Right renal pelvis (tissue), 4 donors: ENCODE results near the gene TSTD2. TPM values are rescaled to one million over a fixed set of nuclear protein-coding genes. Genes with fewer than 3 reads are reported as not detected.

Experiments used
- DNase-seq, 4 donors: peaks; one replicate each; pipeline ENCODE4 v3.0.0-alpha.2; 2013; ENCODE audit warnings: low read depth in 4 of 4, low spot score in 3 of 4, missing footprints in 1 of 4
- polyA plus RNA-seq, 4 donors: library from polyadenylated mRNA; unstranded; fragments of 120-200 nt; gene quantifications; one replicate each; pipeline ENCODE4 v1.2.1, GENCODE V29; 2013; ENCODE audit not compliant: insufficient read length in 4 of 4

Gene TSTD2
- polyA plus RNA-seq, 4 donors = 26.6 to 34.5 (median 33.3) TPM

DNA sequence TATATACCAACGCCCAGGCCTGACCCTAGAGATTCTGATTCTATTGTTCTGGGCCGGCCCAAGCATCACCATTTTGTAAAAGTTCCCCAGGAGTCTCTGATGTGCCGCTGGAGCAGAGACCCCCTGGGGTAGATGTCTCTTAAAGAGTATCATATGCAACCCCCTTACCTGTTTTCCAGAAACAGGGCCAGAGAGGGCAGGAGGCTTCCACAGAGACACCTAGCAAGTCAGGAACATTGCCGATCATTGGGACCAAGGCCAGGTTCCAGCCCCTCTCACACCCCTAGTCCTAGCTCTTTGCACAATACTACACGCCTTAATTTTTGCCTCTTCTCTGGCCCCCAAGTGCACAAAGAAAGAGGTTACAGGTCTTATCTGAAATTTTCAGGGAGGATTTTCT, 67.9 kb downstream of the TSTD2 start:
- DNase-seq = no peak

GRCh38 chr9:97564291-97565175, 68.6 kb downstream of the TSTD2 start:
- no peak for DNase-seq

- no peak for DNase-seq
Measured at GRCh38 chr9:97563458-97564135, 69.6 kb downstream of the TSTD2 start.

GRCh38 chr9:97562542-97562941, 70.6 kb downstream of the TSTD2 start:
- no peak for DNase-seq

- no peak for DNase-seq
Measured at GRCh38 chr9:97561501-97561900, 71.7 kb downstream of the TSTD2 start.

GRCh38 chr9:97560851-97561250, 72.3 kb downstream of the TSTD2 start:
- DNase-seq = no peak

DNA sequence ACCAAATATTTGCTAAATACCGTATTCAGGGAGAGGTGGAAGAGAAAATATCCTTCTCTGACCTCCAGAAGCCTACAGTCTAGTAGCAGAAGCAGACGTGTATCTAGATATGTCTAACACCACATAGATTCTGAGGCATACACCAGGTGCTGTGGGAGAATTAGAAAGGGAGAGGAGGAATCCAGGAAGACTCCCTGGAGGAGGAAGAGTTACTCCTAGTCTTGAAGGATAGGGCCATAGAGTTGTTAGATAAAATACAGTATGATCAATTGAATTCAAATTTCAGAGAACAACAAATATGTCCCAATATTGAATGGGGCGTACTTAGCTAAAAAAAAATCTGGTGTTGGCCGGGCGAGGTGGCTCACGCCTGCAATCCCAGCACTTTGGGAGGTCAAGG, 73.0 kb downstream of the TSTD2 start:
- no peak for DNase-seq

DNA sequence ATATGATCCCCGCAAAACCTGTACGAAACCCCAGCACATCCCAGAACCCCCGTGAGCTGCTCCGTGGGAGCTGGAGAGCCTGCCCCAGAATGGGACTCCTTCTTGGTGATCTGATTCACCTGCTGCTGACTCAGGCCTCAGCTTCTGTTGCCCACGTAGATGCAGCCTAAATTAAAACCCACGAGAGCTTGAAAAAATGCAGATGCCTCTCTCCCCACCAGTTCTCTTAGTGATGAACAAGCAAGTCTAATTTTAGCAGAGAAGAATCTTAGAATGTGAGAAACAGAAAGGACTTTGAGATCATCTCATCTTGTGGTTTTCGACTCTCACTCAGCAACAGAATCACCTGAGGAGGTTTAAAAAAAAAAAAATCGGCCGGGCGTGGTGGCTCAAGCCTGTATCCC, 74.1 kb downstream of the TSTD2 start:
- no peak for DNase-seq

GRCh38 chr9:97558701-97559101, 74.5 kb downstream of the TSTD2 start:
- DNase-seq = no peak

- no peak for DNase-seq
Measured at GRCh38 chr9:97557606-97558095, 75.5 kb downstream of the TSTD2 start.

DNA sequence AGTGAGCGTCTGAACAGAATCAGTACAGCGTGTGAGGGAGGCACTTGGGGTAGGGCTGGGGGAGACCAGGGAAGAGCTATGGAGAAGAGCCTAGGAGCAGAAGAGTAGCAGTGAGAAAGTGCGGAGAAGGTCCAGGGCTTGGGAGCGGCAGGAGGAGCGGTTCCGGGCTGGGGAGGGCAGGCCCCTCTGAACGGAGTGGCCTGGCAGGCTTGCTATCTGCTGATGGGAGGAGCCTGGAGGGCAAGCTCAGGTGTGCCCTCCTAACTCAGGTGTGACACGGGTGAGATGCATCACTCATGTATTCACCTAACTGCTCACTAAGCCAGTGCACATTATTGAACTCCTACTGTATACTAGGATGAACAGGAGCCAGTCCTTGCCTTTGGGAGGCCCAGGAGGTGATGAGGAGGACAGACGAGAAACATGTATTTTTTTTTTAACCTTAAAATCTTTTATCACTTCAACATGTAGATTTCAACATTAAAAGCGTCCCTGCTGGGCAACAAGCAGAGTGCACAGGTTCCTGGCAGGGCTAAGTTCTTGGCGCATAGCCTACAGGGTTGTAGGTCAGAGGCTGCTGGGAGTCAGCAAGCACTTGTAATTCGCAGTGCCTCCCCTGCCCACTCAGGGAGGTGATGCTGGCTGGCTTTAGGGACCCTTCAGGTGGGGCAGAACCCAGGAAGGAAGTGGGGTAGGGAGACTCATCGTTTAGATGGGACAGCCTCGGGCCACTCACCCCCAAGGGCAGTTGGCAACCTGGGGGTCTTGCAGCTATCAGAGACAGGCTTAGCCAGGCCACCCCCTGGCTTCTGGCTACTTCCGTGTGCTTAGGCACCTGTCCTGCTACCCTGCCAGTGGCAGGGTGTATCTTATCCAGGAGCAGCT, 76.2 kb downstream of the TSTD2 start:
- DNase-seq = no peak

DNA sequence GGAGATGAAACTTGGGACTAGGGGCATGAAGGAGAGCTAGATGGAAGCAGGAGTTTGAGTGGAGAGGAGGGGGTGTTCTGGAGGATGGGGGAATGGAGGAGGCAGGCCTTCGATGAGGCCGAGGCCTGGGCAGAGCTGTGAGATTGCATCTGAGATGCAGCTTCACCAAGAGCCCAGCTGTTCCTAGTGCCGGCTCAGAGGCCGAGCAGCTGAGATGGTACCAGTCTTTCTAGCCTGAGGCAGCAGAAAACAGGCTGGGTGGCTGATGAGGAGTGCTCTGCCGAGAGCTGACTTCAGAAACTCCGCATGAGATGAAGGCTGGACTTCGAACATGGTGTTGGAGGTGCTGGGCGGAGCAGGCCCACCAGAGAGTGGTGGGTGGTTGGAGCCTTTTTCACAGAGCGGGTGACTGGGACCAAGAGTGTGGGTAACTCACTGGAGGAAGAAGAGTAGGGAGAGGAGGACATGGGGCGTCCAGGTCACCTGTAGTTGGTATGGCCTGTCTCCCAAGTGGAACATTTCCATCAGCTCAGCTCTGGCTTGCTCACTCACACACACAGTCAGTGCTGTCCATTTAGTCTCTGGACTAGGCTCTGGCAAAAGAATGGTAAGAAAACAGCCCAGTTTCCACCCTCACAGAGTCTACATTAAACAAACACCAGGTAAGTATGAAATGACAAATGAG, 77.0 kb downstream of the TSTD2 start:
- no peak for DNase-seq

- DNase-seq = no peak
Measured at GRCh38 chr9:97555164-97555563, 78.0 kb downstream of the TSTD2 start.

GRCh38 chr9:97554566-97555075, 78.5 kb downstream of the TSTD2 start:
- no peak for DNase-seq

- no peak for DNase-seq
Measured at GRCh38 chr9:97553841-97554240, 79.3 kb downstream of the TSTD2 start.

DNA sequence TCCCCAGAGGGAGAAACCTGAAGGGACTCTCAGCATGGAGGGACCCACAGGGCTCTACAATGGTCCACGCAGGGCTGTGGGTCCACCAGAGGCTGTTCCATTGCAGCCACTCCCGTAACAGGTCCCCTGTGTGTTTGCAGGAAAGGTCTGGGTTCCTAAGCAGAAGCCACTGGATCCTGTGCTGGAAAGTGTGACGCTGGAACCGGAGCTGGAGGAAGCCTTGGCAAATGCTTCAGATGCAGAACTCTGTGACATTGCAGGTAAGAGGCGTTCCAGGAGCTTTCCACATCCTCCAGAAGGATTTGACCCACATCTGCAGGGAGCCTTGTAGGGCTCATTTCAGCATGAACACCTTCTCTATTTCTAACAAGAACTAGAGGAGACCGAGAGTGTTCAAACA, 80.0 kb downstream of the TSTD2 start:
- no peak for DNase-seq

DNA sequence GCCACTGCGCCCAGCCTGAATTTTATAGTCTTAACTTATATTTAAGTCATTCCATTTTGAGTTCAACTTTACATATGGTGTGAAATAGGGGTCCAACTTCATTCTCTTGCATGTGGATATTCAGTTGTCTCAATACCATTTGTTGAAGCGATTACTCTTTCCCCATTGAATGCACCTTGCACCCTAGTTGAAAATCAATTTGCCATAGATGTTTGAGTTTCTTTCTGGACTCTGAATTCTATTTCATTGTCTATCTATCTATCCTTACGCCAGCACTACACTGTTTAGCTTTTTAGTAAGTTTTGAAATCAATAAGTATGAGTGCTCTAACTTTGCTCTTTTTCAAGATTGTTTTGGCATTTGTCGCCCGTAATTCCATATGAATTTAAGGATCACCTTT, 81.9 kb downstream of the TSTD2 start:
- DNase-seq = no peak

DNA sequence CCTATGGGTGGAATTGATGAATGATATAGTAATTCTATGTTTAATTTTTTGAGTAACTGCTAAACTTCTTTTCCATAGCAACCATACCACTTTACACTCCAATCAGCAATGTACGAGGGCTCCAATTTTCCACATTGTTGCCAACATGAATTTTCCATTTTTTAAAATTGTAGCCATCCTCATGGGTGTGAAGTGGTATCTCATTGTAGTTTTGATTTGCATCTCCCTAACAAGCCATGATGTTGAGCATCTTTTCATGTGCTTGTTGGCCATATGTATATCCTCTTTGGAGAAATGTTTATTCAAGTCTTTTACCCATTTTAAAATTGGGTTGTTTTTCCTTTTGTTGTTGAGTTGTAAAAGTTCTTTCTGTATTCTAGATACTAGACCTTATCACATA, 82.8 kb downstream of the TSTD2 start:
- DNase-seq = no peak
